Uterus (tissue), 2 donors: Measurements from ENCODE around the gene AGBL1.

Source experiments
- CTCF ChIP-seq, 4 experiments: fragments of 200-600 bp in 2 of 4; fragments of 450-650 bp in 2 of 4; sonication (generic) in 2 of 4; IDR thresholded peaks; one replicate each; pipeline ENCODE4 v1.5.1; 2016 to 2019; ENCODE audit warnings: antibody characterized with exemption in 4 of 4, mild to moderate bottlenecking in 2 of 4, moderate library complexity in 1 of 4
- POLR2A ChIP-seq, 2 donors: fragments of 450-650 bp; IDR thresholded peaks; one replicate each; pipeline ENCODE4 v1.6.1; 2016; ENCODE audit warnings: antibody characterized with exemption in 2 of 2, mild to moderate bottlenecking in 1 of 2, moderate library complexity in 1 of 2

DNA sequence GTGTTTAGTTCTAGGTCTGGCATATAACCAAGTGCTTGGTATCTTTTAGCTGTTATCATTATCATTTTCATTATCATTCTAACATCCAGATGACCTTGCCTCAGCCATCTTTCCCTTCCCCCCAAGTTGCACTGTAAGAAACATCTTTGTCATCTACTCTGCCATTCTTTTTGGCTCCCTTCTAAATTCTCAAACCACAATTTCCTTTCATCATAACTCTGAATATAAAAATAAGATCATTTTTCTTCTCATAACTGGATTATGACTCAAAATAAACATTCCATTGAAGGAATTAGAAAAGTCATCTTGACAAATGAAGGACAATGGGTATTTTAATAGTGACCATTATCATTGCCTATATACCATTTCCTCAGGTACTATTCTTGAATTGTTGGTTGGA is 786.2 kb downstream of the AGBL1 start:
- TF ChIP-seq CTCF (IDR thresholded peaks at IDR 0.05) (no peak), POLR2A (IDR thresholded peaks at IDR 0.05) (no peak)
